NCI-H1417 treated with DMSO at 0.1 percent for 48 hours (cell line): ENCODE data around the gene ANKRD33B.
"Not testable (repeated sequence)": the region's sequence is repeated elsewhere in the genome, so short reads cannot be mapped to it uniquely, and the experiment has no call there.

ENCODE experiments used
- DNase-seq: peaks from one replicate; lab custom pipeline; 2025; lab: John Stamatoyannopoulos, UW

ANKRD33B gene

GRCh38 chr5:10559151-10559550, 4.7 kb upstream of the ANKRD33B start:
- DNase-seq = no peak

- no peak for DNase-seq
Observed at GRCh38 chr5:10559871-10560270, 4.0 kb upstream of the ANKRD33B start.

GRCh38 chr5:10562201-10563109, 1.4 kb upstream of the ANKRD33B start:
- no peak for DNase-seq

GRCh38 chr5:10563110-10563944, 543 bp upstream of the ANKRD33B start:
- DNase-seq = no peak

GRCh38 chr5:10564838-10565784, 1.2 kb downstream of the ANKRD33B start:
- no peak for DNase-seq

GRCh38 chr5:10565785-10566542, 2.1 kb downstream of the ANKRD33B start:
- no peak for DNase-seq

GRCh38 chr5:10566543-10567068, 2.7 kb downstream of the ANKRD33B start:
- no peak for DNase-seq

- no peak for DNase-seq
Observed at GRCh38 chr5:10567121-10567591, 3.3 kb downstream of the ANKRD33B start.

GRCh38 chr5:10567781-10568321, 4.0 kb downstream of the ANKRD33B start:
- no peak for DNase-seq

- not testable (repeated sequence) for DNase-seq
Observed at GRCh38 chr5:10570540-10570939, 6.7 kb downstream of the ANKRD33B start.

- no peak for DNase-seq
Observed at GRCh38 chr5:10572451-10572850, 8.6 kb downstream of the ANKRD33B start.

- no peak for DNase-seq
Observed at GRCh38 chr5:10573487-10574145, 9.7 kb downstream of the ANKRD33B start.

GRCh38 chr5:10574879-10575278, 11.0 kb downstream of the ANKRD33B start:
- DNase-seq = not testable (repeated sequence)

- no peak for DNase-seq
Observed at GRCh38 chr5:10576121-10576789, 12.4 kb downstream of the ANKRD33B start.

GRCh38 chr5:10576790-10577189, 12.9 kb downstream of the ANKRD33B start:
- no peak for DNase-seq

- no peak for DNase-seq
Observed at GRCh38 chr5:10577371-10578292, 13.8 kb downstream of the ANKRD33B start.

- DNase-seq = no peak
Observed at GRCh38 chr5:10578293-10578665, 14.4 kb downstream of the ANKRD33B start.

- DNase-seq = no peak
Observed at GRCh38 chr5:10578869-10579268, 15.0 kb downstream of the ANKRD33B start.
